Loucy (cell line): ENCODE measurements around the gene IL16.
"Not testable (repeated sequence)": the region's sequence is repeated elsewhere in the genome, so short reads cannot be mapped to it uniquely, and the experiment has no call there.

ENCODE experiments used
- H2AFZ ChIP-seq: fragments of 200-600 bp; sonication (generic); 2 replicates; pipeline ENCODE4 v1.6.0; 2016; ENCODE audit warnings: antibody characterized with exemption, mild to moderate bottlenecking, low read length, moderate library complexity
- H3F3A ChIP-seq: fragments of 200-600 bp; 2 replicates; pipeline ENCODE4 v1.6.0; 2016; ENCODE audit warnings: antibody characterized with exemption, low read depth, mild to moderate bottlenecking
- H3K27me3 ChIP-seq: fragments of 200-600 bp; sonication (generic); 2 replicates; pipeline ENCODE4 v1.6.1; 2014; ENCODE audit warnings: low read length, mild to moderate bottlenecking; ENCODE audit not compliant: insufficient read depth, poor library complexity, severe bottlenecking
- H3K36me3 ChIP-seq: fragments of 200-600 bp; sonication (generic); 2 replicates; pipeline ENCODE4 v1.6.1; 2016; ENCODE audit warnings: low read length; ENCODE audit not compliant: insufficient read depth
- H3K4me1 ChIP-seq: fragments of 200-600 bp; sonication (generic); 2 replicates; pipeline ENCODE4 v1.5.1; 2014; ENCODE audit warnings: low read length, mild to moderate bottlenecking; ENCODE audit not compliant: insufficient read depth, poor library complexity, severe bottlenecking
- H3K4me2 ChIP-seq: fragments of 200-600 bp; sonication (generic); 2 replicates; pipeline ENCODE4 v1.6.0; 2014; ENCODE audit warnings: antibody characterized with exemption, low read length, low read depth, mild to moderate bottlenecking; ENCODE audit not compliant: poor library complexity, severe bottlenecking
- H3K4me3 ChIP-seq: fragments of 200-600 bp; sonication (generic); 2 replicates; pipeline ENCODE4 v1.5.1; 2014; ENCODE audit warnings: low read length, mild to moderate bottlenecking, mixed read lengths; ENCODE audit not compliant: poor library complexity, severe bottlenecking
- H3K79me2 ChIP-seq: fragments of 200-600 bp; sonication (generic); 2 replicates; pipeline ENCODE4 v1.6.1; 2014; ENCODE audit warnings: low read length; ENCODE audit not compliant: insufficient read depth
- H3K9ac ChIP-seq: fragments of 200-600 bp; sonication (generic); 2 replicates; pipeline ENCODE4 v1.6.0; 2014; ENCODE audit warnings: mild to moderate bottlenecking, low read depth, low read length, moderate library complexity; ENCODE audit not compliant: poor library complexity, severe bottlenecking
- H3K9me2 ChIP-seq: fragments of 200-600 bp; sonication (generic); replicated peaks from 2 replicates; pipeline ENCODE4 v1.6.1; 2016; ENCODE audit warnings: low read depth, low read length, mixed read lengths
- H3K9me3 ChIP-seq: fragments of 200-600 bp; sonication (generic); 2 replicates; pipeline ENCODE4 v1.6.1; 2014; ENCODE audit warnings: mild to moderate bottlenecking, antibody characterized with exemption, low read length, low read depth; ENCODE audit not compliant: insufficient read depth
- H4K20me1 ChIP-seq: fragments of 200-600 bp; sonication (generic); 2 replicates; pipeline ENCODE4 v1.6.0; 2014; ENCODE audit warnings: antibody characterized with exemption, low read length, mild to moderate bottlenecking; ENCODE audit not compliant: insufficient read depth, poor library complexity, severe bottlenecking
- CTCF ChIP-seq: fragments of 200-600 bp; sonication (generic); conservative IDR thresholded peaks from 2 replicates; pipeline ENCODE4 v1.5.1; 2014; ENCODE audit warnings: mild to moderate bottlenecking, antibody characterized with exemption, low read length
- EZH2phosphoT487 ChIP-seq: fragments of 200-600 bp; IDR thresholded peaks from 2 replicates; pipeline ENCODE4 v1.6.1; 2018; ENCODE audit warnings: antibody characterized with exemption, mild to moderate bottlenecking, moderate library complexity, borderline replicate concordance

Gene IL16

GRCh38 chr15:81157195-81157938 lies 39.3 kb upstream of the IL16 start:
- H3K79me2 ChIP-seq = no peaks in the 10 kb centered on the region
- H4K20me1 ChIP-seq = no peaks in the 10 kb centered on the region
- no peaks in the 10 kb centered on the region for H3K36me3 ChIP-seq
- H3F3A ChIP-seq = no peaks in the 10 kb centered on the region
- peaks cover 11% of the 10 kb centered on the region for H3K4me1 ChIP-seq
- no peak overlapping the region for H3K4me3 ChIP-seq
- H3K9me3 ChIP-seq = no peaks in the 10 kb centered on the region
- no peak overlapping the region for H2AFZ ChIP-seq
- no peaks in the 10 kb centered on the region for H3K9me2 ChIP-seq
- H3K27me3 ChIP-seq = no peaks in the 10 kb centered on the region
- H3K9ac ChIP-seq = no peak overlapping the region
- no peak for TF ChIP-seq EZH2phosphoT487
- no peak for TF ChIP-seq CTCF
- no peak overlapping the region for H3K4me2 ChIP-seq

- no peaks in the 10 kb centered on the region for H3K36me3 ChIP-seq
- H3K9me2 ChIP-seq = no peaks in the 10 kb centered on the region
- H3K4me2 ChIP-seq = no peak overlapping the region
- H3K4me3 ChIP-seq = no peak overlapping the region
- H3K9me3 ChIP-seq = no peaks in the 10 kb centered on the region
- H3K27me3 ChIP-seq = no peaks in the 10 kb centered on the region
- no peak overlapping the region for H2AFZ ChIP-seq
- H3K4me1 ChIP-seq = peaks cover 11% of the 10 kb centered on the region
- no peaks in the 10 kb centered on the region for H3F3A ChIP-seq
- H3K9ac ChIP-seq = no peak overlapping the region
- TF ChIP-seq CTCF = no peak
- TF ChIP-seq EZH2phosphoT487 = no peak
- no peaks in the 10 kb centered on the region for H4K20me1 ChIP-seq
- H3K79me2 ChIP-seq = no peaks in the 10 kb centered on the region
Measured at GRCh38 chr15:81157939-81158223, 38.8 kb upstream of the IL16 start.

GRCh38 chr15:81158561-81158960 lies 38.1 kb upstream of the IL16 start:
- H3K9me3 ChIP-seq, H3K9me2 ChIP-seq, H3K4me3 ChIP-seq, H3K9ac ChIP-seq, H3K79me2 ChIP-seq, H2AFZ ChIP-seq, H3K36me3 ChIP-seq, H3F3A ChIP-seq, H3K27me3 ChIP-seq, H4K20me1 ChIP-seq, H3K4me2 ChIP-seq: not testable (repeated sequence)
- H3K4me1 ChIP-seq = peaks cover 11% of the 10 kb centered on the region
